A549 (cell line): Measurements from ENCODE around the gene FER.

Source experiments
- NR3C1 ChIP-seq: fragments of >200 bp; sonication (Bioruptor Twin); formaldehyde crosslinking; IDR thresholded peaks from 3 replicates; pipeline ENCODE4 v1.6.1; 2017
- TF ChIP-seq, protein P1 (sequence below): fragments of >200 bp; sonication (Bioruptor Twin); formaldehyde crosslinking; IDR thresholded peaks from 3 replicates; pipeline ENCODE4 v1.5.1; 2016

DNA sequence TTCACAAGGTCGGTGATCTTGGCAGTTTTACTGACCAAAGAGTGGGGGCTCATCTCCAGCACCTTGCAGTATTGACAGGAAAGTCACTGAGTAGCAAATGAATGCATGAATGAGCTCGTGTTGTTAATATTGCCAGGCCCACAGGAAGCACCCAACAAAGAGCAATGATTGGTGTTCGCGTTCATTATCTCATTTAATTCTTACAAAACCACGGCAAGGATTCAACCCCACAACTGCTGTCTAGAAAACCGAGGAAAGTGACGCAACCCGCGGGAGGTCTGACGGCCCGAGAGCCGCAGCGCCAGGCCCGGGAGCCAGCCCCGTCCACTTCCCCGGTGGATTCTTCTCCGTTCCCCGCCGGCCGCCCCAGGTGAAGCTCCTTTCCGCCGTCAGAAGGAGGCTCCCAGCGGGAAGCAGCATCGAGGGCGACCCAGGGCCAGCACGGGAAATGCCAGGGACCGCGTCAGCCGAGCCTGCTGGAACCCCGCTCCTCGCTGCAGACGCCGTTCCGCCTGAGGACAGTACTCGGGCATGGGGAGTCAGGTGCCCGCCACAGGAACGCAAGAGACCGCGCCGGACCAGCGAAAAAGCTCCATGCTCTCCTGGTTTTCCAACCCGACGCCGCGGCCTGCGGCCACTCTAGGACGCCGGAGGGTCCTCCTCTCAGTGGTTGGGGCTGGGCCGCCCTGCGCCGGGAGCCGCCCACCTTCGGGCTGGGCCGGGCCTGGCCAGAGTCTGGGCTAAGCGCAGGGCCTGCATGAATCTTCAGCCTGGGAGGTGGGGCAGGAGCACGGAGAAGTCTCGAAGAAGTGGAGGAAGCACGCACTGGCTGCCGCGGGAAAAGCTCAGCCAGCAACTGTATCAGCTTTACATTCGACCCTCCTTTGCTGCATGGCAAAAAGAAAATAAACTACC, 19.8 kb upstream of the FER start:
- TF ChIP-seq, protein P1, sequence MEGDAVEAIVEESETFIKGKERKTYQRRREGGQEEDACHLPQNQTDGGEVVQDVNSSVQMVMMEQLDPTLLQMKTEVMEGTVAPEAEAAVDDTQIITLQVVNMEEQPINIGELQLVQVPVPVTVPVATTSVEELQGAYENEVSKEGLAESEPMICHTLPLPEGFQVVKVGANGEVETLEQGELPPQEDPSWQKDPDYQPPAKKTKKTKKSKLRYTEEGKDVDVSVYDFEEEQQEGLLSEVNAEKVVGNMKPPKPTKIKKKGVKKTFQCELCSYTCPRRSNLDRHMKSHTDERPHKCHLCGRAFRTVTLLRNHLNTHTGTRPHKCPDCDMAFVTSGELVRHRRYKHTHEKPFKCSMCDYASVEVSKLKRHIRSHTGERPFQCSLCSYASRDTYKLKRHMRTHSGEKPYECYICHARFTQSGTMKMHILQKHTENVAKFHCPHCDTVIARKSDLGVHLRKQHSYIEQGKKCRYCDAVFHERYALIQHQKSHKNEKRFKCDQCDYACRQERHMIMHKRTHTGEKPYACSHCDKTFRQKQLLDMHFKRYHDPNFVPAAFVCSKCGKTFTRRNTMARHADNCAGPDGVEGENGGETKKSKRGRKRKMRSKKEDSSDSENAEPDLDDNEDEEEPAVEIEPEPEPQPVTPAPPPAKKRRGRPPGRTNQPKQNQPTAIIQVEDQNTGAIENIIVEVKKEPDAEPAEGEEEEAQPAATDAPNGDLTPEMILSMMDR, result no peak
- no peak for TF ChIP-seq NR3C1
